Glutamatergic neuron (in vitro differentiated cells): ENCODE results near the gene SPATA3. TPM values are rescaled to one million over a fixed set of nuclear protein-coding genes. Genes with fewer than 3 reads are reported as not detected.

Experiments
- DNase-seq: peaks from one replicate; pipeline ENCODE4 v3.0.0; 2022
- H3K27ac Mint-ChIP-seq: one replicate; pipeline ENCODE4 v1.8.0; 2020; ENCODE audit warnings: mild to moderate bottlenecking, mixed read lengths, inconsistent platforms; ENCODE audit not compliant: unreplicated experiment
- H3K27me3 Mint-ChIP-seq: one replicate; pipeline ENCODE4 v1.8.0; 2020; ENCODE audit warnings: mild to moderate bottlenecking, moderate library complexity, mixed read lengths, inconsistent platforms; ENCODE audit not compliant: unreplicated experiment
- H3K36me3 Mint-ChIP-seq: one replicate; pipeline ENCODE4 v1.8.0; 2020; ENCODE audit warnings: mild to moderate bottlenecking, mixed read lengths, inconsistent platforms; ENCODE audit not compliant: unreplicated experiment
- H3K4me1 Mint-ChIP-seq: one replicate; pipeline ENCODE4 v1.8.0; 2020; ENCODE audit warnings: mild to moderate bottlenecking, low read depth, mixed read lengths, inconsistent platforms; ENCODE audit not compliant: unreplicated experiment
- H3K4me3 Mint-ChIP-seq: one replicate; pipeline ENCODE4 v1.8.0; 2020; ENCODE audit warnings: mild to moderate bottlenecking, mixed read lengths, inconsistent platforms; ENCODE audit not compliant: unreplicated experiment
- H3K9me3 Mint-ChIP-seq: one replicate; pipeline ENCODE4 v1.8.0; 2020; ENCODE audit warnings: mild to moderate bottlenecking, moderate library complexity, mixed read lengths, inconsistent platforms; ENCODE audit not compliant: unreplicated experiment
- total RNA-seq: library from RNA; stranded (reverse); fragmentation: NEBNext Ultra II Directional; extraction: Animal tissue kit (Norgen Biotek cat#: 25700); gene quantifications from one replicate; pipeline ENCODE4 v1.2.1, GENCODE V29; 2021; ENCODE audit not compliant: unreplicated experiment
- TF ChIP-seq, protein P1 (sequence below): fragments of 200-600 bp; sonication (generic); IDR thresholded peaks from one replicate; pipeline ENCODE4 v1.5.0; 2021; ENCODE audit not compliant: partially characterized antibody, unreplicated experiment

The SPATA3 gene
- total RNA-seq, 1 donor from 2014 or later, result not detected

DNA sequence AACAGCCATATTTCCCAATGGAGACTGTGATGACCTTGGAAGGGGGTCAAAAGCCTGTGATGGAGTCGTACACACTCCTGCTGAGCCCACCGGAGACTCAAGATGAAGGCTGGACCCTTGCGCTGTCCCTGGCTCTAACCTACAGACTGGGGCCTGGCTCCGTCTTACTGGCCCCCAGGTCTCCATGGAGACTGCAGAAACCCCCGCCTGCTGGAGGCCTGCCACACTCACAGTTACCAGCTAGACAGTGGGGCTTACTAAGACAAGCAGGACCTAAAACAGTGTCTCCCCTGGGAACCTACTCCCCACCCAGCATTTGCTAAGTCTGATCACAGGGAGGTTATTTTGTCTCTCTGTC lies 51.0 kb downstream of the SPATA3 start:
- Mint-ChIP-seq H3K4me1 (no peaks in the 10 kb centered on the region), H3K27me3 (peaks cover under 1% of the 10 kb centered on the region), H3K27ac (no peak overlapping the region), H3K36me3 (no peaks in the 10 kb centered on the region), H3K4me3 (no peak overlapping the region), H3K9me3 (peaks cover under 1% of the 10 kb centered on the region)
- no peak for DNase-seq
- TF ChIP-seq, protein P1, sequence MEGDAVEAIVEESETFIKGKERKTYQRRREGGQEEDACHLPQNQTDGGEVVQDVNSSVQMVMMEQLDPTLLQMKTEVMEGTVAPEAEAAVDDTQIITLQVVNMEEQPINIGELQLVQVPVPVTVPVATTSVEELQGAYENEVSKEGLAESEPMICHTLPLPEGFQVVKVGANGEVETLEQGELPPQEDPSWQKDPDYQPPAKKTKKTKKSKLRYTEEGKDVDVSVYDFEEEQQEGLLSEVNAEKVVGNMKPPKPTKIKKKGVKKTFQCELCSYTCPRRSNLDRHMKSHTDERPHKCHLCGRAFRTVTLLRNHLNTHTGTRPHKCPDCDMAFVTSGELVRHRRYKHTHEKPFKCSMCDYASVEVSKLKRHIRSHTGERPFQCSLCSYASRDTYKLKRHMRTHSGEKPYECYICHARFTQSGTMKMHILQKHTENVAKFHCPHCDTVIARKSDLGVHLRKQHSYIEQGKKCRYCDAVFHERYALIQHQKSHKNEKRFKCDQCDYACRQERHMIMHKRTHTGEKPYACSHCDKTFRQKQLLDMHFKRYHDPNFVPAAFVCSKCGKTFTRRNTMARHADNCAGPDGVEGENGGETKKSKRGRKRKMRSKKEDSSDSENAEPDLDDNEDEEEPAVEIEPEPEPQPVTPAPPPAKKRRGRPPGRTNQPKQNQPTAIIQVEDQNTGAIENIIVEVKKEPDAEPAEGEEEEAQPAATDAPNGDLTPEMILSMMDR, result no peak

DNA sequence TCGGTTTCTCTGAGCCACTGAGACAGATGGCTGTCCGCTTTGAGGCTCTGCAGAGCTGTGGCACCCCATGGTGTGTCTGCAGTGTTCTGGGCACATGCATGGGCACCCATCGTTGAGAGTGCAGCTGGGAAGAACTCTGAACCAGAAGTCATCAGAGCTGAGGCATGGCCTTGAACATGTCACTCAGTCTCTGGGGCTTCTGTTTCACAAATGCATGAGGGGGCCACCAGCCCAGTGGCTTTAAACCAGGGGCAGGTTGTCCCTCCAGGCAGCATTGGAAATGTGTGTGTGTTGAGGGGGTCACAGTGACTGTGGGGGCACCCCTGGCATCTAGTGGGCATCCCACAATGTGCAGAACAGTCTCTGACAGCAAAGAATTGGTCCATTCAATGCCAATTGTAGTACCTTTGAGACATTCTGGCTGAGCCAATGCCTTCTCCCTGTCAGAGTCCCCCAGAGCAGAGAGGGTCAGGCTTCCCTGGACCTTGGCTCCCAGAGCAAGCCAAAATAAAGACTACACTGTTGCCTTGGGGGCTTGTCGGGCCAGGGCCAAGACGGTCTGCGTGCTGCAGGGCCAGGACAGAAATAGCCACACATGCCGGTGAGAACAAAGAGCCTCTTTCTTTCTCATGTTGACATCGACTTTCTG lies 51.5 kb downstream of the SPATA3 start:
- Mint-ChIP-seq H3K27me3 (no peaks in the 10 kb centered on the region), H3K4me3 (no peak overlapping the region), H3K27ac (no peak overlapping the region), H3K36me3 (no peaks in the 10 kb centered on the region), H3K9me3 (no peaks in the 10 kb centered on the region), H3K4me1 (no peaks in the 10 kb centered on the region)
- no peak for DNase-seq
- TF ChIP-seq, protein P1, result no peak

DNA sequence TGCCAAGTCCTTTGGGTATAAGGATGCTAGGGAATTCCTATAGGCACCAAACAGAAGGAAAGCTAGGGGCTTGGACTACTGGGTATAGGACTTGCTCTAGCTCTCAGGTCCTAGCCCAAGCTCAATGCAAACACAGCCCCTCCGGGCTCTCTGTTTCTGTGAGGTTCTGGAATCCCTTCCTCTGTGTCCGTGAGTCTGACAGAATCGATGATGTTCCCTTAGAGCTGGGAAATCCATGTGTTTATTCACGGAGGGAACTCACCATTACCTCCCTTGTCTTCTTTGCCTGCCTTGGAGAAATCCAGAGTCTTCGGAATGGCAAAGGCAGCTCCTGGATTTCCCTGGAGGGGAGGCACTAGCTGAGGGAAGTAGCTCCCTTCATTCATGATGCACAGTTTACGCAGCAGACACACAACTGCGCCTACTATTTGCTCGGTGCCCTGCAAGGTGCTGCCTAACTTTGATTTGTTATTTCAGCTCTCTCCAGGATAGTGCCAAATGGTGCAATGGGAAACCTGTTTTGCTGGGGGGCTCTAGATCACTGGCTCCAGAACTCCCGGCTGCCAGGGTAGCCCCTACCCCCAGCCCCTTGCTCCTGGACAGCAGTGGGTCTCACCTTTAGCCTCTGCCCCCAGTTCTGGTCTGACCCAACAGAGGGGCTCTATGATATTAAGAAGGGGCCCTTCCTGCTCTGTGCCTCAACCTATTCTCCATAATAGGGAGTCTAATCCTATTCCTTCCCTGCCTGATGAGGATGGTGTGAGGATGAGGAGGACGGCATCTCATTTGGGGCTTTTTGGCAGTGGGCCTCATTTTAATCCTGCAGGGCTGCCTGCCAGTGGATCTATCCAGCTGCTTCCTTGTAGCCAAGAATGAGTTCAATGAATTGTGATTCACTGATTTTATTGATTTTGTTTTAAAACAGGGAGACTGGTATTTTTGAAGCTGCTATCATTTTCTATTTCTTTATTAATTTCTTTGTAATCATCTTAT lies 52.3 kb downstream of the SPATA3 start:
- TF ChIP-seq, protein P1, result no peak
- no peak for DNase-seq
- peaks cover under 1% of the 10 kb centered on the region for H3K27me3 Mint-ChIP-seq
- no peak overlapping the region for H3K27ac Mint-ChIP-seq
- no peaks in the 10 kb centered on the region for H3K4me1 Mint-ChIP-seq
- no peaks in the 10 kb centered on the region for H3K9me3 Mint-ChIP-seq
- H3K36me3 Mint-ChIP-seq, result no peaks in the 10 kb centered on the region
- no peak overlapping the region for H3K4me3 Mint-ChIP-seq

DNA sequence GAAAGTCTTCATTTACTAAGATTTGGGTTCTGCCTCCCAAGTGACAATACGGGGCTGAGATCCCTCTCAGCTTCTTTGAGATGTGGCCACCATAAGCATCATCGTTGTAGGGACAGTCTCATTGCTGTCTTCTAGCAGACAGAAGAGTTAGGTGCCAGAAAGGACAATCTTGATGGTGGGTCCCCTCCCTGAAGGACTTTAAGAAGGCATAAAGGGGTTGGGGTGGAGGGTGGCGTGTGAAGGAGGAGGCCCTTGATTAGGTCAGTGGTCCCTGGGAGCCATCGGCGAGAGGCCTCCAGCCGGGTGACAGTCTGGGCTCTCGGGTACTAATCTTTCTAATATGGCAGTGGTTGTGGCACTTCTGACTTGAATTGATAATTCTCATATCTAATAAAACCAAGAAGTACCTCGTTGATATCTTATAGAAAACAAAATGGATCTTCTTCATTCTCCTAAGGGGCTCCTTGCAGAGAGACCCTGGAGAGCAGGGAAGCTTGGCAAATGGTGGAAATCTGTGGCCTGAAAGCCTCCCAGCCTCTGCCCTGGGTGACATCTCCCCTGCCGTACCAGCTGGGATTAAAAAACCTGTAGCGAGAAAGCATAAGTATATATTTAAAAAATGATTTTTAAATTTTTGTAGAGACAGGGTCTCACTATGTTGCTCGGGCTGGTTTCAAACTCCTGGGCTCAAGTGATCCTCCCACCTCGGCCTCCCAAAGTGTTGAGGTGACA lies 53.5 kb downstream of the SPATA3 start:
- DNase-seq, result no peak
- TF ChIP-seq, protein P1, result no peak
- Mint-ChIP-seq H3K9me3 (no peaks in the 10 kb centered on the region), H3K4me1 (no peaks in the 10 kb centered on the region), H3K4me3 (no peak overlapping the region), H3K27ac (no peak overlapping the region), H3K27me3 (peaks cover 6% of the 10 kb centered on the region), H3K36me3 (no peaks in the 10 kb centered on the region)
